Endodermal cell (in vitro differentiated cells): ENCODE results near the gene METTL9. TPM values are rescaled to one million over a fixed set of nuclear protein-coding genes. Genes with fewer than 3 reads are reported as not detected.
"Not testable (repeated sequence)": the region's sequence is repeated elsewhere in the genome, so short reads cannot be mapped to it uniquely, and the experiment has no call there.

Experiments used
- DNase-seq: peaks from one replicate; pipeline ENCODE4 v3.0.0-alpha.2; 2017
- H3K27ac ChIP-seq: 2 replicates; pipeline ENCODE4 v1.5.1; 2013; ENCODE audit warnings: mild to moderate bottlenecking, low read depth, low read length, moderate library complexity
- H3K27me3 ChIP-seq: 2 replicates; pipeline ENCODE4 v1.6.1; 2013; ENCODE audit warnings: mild to moderate bottlenecking, low read length, moderate library complexity; ENCODE audit not compliant: insufficient read depth, control insufficient read depth, poor library complexity, severe bottlenecking
- H3K36me3 ChIP-seq: 2 replicates; pipeline ENCODE4 v1.7.0; 2013; ENCODE audit warnings: mild to moderate bottlenecking, low read length, moderate library complexity; ENCODE audit not compliant: control insufficient read depth, insufficient read depth
- H3K4me1 ChIP-seq: one replicate; pipeline ENCODE4 v1.7.0; 2013; ENCODE audit warnings: low read length; ENCODE audit not compliant: control insufficient read depth, insufficient read depth
- H3K4me3 ChIP-seq: 2 replicates; pipeline ENCODE4 v1.5.1; 2013; ENCODE audit warnings: mild to moderate bottlenecking, low read length, moderate library complexity
- H3K9ac ChIP-seq: 2 replicates; pipeline ENCODE4 v1.6.1; 2013; ENCODE audit warnings: mild to moderate bottlenecking, low read length, moderate library complexity; ENCODE audit not compliant: poor library complexity, severe bottlenecking; ENCODE audit errors: extremely low read depth
- H3K9me3 ChIP-seq: 2 replicates; pipeline ENCODE4 v1.6.1; 2013; ENCODE audit warnings: mild to moderate bottlenecking, low read length, moderate library complexity; ENCODE audit not compliant: control insufficient read depth
- H3K27ac Mint-ChIP-seq: 2 replicates; pipeline ENCODE4 v1.8.0; 2020; ENCODE audit warnings: mixed read lengths
- H3K27me3 Mint-ChIP-seq: 2 replicates; pipeline ENCODE4 v1.8.0; 2021; ENCODE audit warnings: mild to moderate bottlenecking, mixed read lengths; ENCODE audit not compliant: insufficient read depth
- H3K36me3 Mint-ChIP-seq: 2 replicates; pipeline ENCODE4 v1.8.0; 2020; ENCODE audit warnings: low read depth, mixed read lengths
- H3K4me1 Mint-ChIP-seq: 2 replicates; pipeline ENCODE4 v1.8.0; 2020; ENCODE audit warnings: mixed read lengths
- H3K4me3 Mint-ChIP-seq: 2 replicates; pipeline ENCODE4 v1.8.0; 2020; ENCODE audit warnings: mild to moderate bottlenecking, moderate library complexity, mixed read lengths
- H3K9me3 Mint-ChIP-seq: 2 replicates; pipeline ENCODE4 v1.8.0; 2020; ENCODE audit warnings: mild to moderate bottlenecking, mixed read lengths
- CTCF ChIP-seq: fragments of 200-600 bp; sonication (generic); conservative IDR thresholded peaks from 2 replicates; pipeline ENCODE4 v1.5.0; 2021; ENCODE audit warnings: antibody characterized with exemption, mild to moderate bottlenecking
- WGBS, 2 experiments: methylation state at CpG; one replicate each; pipeline versions ENCODE4 v1.1.5 to v1.1.7; 2013; ENCODE audit warnings: missing lambda C conversion rate in 2 of 2, mixed read lengths in 1 of 2; ENCODE audit not compliant: insufficient coverage in 1 of 2, insufficient read length in 1 of 2; 5-methylcytosine and 5-hydroxymethylcytosine counted together
- total RNA-seq, 2 donors: library from RNA; stranded (reverse); fragmentation: NEBNext Ultra II Directional in 1 of 2; extraction: Animal tissue kit (Norgen Biotek cat#: 25700) in 1 of 2; gene quantifications; 2 replicates in 1 of 2; 3 replicates in 1 of 2; pipeline ENCODE4 v1.2.1, GENCODE V29; 2021

The METTL9 gene
- total RNA-seq, 2 donors from 2014 or later: 145 to 149 TPM

- no peak for DNase-seq
- peak overlapping the region; percentile 83 for H3K4me3 Mint-ChIP-seq
- H3K4me1 Mint-ChIP-seq: peaks cover 33% of the 10 kb centered on the region
- peak; percentile 6 for TF ChIP-seq CTCF
- Histone ChIP-seq H3K9ac (peak overlapping the region; percentile 55), H3K9me3 (no peaks in the 10 kb centered on the region), H3K27ac (peak overlapping the region; percentile 96), H3K27me3 (no peaks in the 10 kb centered on the region), H3K4me3 (peak overlapping the region; percentile 94), H3K4me1 (peaks cover 5% of the 10 kb centered on the region), H3K36me3 (no peaks in the 10 kb centered on the region)
- no peaks in the 10 kb centered on the region for H3K9me3 Mint-ChIP-seq
- H3K36me3 Mint-ChIP-seq: no peaks in the 10 kb centered on the region
- 1 to 2% methylated on average over 25 to 52 of the region's 52 CpGs for WGBS, 2 experiments
- peak overlapping the region; percentile 77 for H3K27ac Mint-ChIP-seq
- H3K27me3 Mint-ChIP-seq: no peaks in the 10 kb centered on the region
Measured at GRCh38 chr16:21600031-21600773, 825 bp downstream of the METTL9 start.

- H3K36me3 Mint-ChIP-seq: no peaks in the 10 kb centered on the region
- Histone ChIP-seq H3K9me3 (no peaks in the 10 kb centered on the region), H3K27ac (no peak overlapping the region), H3K4me3 (no peak overlapping the region), H3K9ac (no peak overlapping the region), H3K36me3 (no peaks in the 10 kb centered on the region), H3K4me1 (peaks cover 9% of the 10 kb centered on the region), H3K27me3 (no peaks in the 10 kb centered on the region)
- no peaks in the 10 kb centered on the region for H3K9me3 Mint-ChIP-seq
- peaks cover 35% of the 10 kb centered on the region for H3K4me1 Mint-ChIP-seq
- H3K27me3 Mint-ChIP-seq: peaks cover 3% of the 10 kb centered on the region
- DNase-seq: no peak
- H3K27ac Mint-ChIP-seq: no peak overlapping the region
- TF ChIP-seq CTCF: no peak
- 86 to 93% methylated on average over 3 of the region's 3 CpGs for WGBS, 2 experiments
- no peak overlapping the region for H3K4me3 Mint-ChIP-seq
Measured at GRCh38 chr16:21602785-21603184, 3.4 kb downstream of the METTL9 start.

GRCh38 chr16:21603928-21604327 is 4.6 kb downstream of the METTL9 start:
- Mint-ChIP-seq H3K4me3 (no peak overlapping the region), H3K27ac (no peak overlapping the region), H3K9me3 (no peaks in the 10 kb centered on the region), H3K4me1 (peaks cover 36% of the 10 kb centered on the region), H3K27me3 (peaks cover 8% of the 10 kb centered on the region), H3K36me3 (no peaks in the 10 kb centered on the region)
- no peak for TF ChIP-seq CTCF
- Histone ChIP-seq H3K27me3 (no peaks in the 10 kb centered on the region), H3K4me1 (peaks cover 7% of the 10 kb centered on the region), H3K9ac (no peak overlapping the region), H3K27ac (no peak overlapping the region), H3K36me3 (no peaks in the 10 kb centered on the region), H3K4me3 (no peak overlapping the region), H3K9me3 (no peaks in the 10 kb centered on the region)
- 51 to 85% methylated on average over 3 of the region's 3 CpGs for WGBS, 2 experiments
- no peak for DNase-seq

GRCh38 chr16:21605848-21606247 is 6.5 kb downstream of the METTL9 start:
- H3K27me3 Mint-ChIP-seq: peaks cover 11% of the 10 kb centered on the region
- H3K4me1 Mint-ChIP-seq: peaks cover 53% of the 10 kb centered on the region
- WGBS, 2 experiments: 87 to 96% methylated on average over 6 to 8 of the region's 8 CpGs
- not testable (repeated sequence) for H3K36me3 Mint-ChIP-seq, H3K9me3 Mint-ChIP-seq, H3K4me3 ChIP-seq, H3K9ac ChIP-seq, H3K36me3 ChIP-seq, H3K27ac Mint-ChIP-seq, H3K27me3 ChIP-seq, H3K4me3 Mint-ChIP-seq, H3K9me3 ChIP-seq, H3K27ac ChIP-seq, DNase-seq
- H3K4me1 ChIP-seq: peaks cover 18% of the 10 kb centered on the region
